ENCODE data around the gene PBRM1.

Gene PBRM1

DNA sequence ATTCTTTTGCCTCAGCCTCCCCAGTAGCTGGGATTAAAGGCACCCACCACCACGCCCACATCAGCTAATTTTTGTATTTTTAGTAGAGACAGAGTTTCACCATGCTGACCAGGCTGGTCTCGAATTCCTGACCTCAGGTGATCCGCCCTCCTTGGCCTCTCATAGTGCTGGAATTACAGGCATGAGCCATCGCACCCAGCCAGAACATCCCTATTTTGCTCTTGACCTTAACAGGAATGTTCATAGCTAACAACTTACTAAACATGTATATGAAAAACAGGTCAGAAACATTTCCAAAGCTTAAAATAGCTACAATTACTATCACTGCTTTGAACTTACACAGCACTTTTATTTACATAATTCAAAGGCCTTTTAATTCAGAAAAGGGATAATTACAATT, 115.6 kb downstream of the PBRM1 start:
- no peak for DNase-seq

DNA sequence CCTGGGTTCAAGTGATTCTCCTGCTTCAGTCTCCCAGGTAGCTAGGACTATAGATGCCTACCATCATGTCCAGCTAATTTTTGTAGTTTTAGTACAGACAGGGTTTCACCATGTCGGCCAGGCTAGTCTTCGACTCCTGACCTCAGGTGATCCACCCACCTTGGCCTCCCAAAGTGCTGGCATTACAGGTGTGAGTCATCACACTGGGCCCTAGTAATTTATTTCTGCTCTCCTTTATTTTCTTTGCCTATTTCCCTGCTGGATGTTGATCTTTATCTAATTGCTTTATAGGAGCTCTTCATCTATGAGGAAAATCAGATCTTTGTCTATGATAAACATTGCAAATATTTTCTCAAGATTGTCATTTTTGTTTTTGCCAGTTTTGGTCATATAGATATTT, 117.6 kb downstream of the PBRM1 start:
- no peak for DNase-seq

GRCh38 chr3:52563984-52564383, 121.7 kb downstream of the PBRM1 start:
- DNase-seq = no peak

DNA sequence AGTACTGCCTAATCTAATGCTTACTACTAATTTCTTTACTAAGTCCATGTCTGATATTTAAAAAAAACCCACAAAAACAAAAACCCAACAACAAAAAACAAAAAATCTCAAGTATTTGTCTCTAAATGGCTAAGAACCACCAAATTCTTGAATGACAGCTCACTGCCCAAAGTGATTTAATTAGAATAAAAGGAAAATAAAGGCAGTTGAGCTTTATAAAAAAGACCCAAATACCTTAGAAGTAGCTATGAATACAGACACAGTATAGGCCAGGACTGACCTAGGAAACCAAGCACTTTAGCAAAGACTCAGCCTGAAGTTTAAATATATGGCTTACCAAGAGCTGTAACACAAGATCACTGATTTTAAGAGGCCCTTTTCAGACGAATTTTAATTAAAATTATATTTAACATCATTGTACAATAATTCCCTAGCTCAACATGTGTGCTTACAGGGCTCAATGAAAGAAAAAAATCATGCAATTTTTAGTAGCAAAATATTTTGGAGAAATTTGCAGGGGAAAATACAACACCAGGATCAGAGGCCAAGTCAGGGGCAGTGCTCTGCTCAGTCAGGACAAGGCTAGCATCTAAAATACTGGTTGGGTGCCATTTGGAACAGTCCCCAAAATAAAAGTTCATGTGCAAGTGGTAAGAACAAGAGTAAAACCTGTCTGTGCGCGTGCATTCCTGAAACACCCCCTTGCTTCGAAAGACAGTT, 124.5 kb downstream of the PBRM1 start:
- no peak for DNase-seq

DNA sequence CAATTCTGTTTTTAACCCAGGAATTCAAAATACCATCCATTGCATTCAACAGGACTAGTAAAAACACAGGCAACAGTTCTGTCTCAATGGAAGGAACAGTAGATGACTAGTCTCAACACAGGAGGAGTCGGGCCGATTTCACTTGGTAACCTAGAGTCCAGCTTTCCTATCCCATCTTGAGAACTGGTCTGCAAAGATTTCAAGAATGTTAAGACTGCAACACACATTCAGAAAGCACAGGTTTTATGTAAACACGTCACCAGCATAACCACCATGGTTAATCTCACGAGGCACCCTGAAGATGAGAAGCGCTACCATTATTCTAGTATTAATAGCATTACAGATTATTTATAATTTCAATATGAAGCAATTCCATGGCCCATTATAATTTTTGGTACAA, 127.3 kb downstream of the PBRM1 start:
- DNase-seq = no peak

DNA sequence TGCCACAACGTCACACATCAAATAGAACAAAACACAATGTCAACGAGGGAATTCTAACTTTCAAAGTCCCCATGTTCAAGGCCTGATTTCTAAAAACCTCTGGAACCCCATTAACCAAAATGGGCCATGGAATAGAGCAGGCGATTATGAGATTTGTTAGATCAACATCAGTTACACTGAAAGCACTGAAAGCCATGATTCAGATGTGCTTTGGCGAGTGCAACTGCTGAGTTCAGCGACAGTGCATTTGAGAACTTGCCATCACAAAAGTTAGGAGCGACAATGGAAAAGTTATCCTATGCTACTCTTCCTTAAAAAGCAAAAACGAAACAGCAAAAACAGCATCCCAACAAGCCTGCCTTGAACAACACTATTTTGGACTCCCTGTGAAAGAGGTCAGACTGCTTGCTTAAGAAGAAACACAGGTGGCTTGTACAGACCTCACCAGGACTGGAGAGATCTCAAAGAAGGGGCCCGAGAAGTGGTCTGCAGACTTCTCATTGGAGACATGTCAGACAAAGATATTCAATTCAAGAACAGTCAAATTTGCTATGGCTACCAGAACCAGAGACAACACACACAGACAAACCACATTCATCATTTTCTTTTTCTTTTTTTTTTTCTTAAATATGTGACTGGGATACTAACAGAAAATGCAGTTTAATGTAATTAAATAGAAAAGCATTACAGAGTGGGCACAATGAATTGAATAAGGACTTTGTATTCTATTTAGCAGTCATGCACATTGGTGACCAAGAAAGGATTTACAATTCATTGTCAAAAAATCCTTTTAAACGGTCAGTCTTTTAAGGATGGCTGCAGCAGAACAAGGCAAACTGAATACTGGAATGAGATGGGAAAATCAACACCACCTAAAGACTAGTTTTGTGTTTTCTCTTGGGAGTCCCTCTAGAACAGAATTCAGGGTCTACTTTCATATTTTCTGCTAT, 128.4 kb downstream of the PBRM1 start:
- no peak for DNase-seq

GRCh38 chr3:52555056-52555455, 130.7 kb downstream of the PBRM1 start:
- DNase-seq = peak in 1 of 3 experiments; percentile 29

DNA sequence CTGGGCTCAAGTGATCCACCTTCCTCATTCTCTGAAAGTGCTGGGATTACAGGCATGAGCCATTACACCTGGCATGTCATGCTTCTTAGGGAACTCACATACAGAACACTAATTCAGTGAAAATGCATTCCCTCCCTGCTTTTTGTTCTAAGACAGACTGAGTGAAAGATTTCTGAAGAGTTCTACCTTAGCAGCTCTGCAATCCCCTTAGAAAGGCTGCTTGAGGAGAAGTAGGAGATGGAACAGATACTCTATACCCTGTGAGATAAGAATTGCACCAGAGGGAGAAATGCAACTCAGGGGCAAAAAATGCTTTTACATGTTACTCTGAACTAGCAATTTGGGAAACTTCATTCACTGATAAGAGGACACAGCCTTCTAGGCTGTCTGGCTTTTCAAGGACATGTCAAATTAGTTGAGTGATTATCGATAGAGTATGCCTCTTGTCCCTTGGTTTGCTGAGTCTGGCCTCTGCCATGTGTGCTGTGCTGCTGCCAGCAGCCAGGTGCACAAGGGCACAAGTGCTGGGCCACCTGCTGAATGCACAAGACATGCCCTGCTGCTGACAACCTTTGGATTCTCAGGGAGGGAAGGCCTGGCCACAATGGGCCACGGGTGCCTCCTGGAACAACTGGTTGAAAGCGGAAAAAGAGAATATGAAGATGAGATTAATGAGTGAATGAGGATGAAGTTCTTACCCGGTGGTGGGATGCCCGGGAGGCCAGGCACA, 131.5 kb downstream of the PBRM1 start:
- DNase-seq = peak in 1 of 3 experiments; percentile 33

DNA sequence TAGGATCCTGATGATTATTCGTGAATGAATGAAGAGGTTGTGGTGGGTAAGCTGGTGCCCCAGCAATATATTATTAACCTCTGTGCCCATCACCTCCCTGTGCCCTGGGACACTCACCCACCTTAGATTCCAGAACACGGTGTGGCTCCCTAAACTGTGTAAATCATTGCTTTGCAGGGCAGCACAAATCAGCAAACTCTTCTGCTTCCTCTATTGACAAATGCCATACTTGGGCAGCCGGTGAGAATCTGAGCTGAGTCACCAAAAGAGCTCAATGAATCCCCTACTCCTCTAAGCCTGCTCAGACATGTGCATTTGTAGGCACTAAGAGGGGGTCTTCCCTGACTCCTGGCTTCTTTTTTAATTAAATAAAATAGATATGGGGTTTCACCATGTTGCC, 133.6 kb downstream of the PBRM1 start:
- no peak for DNase-seq

DNA sequence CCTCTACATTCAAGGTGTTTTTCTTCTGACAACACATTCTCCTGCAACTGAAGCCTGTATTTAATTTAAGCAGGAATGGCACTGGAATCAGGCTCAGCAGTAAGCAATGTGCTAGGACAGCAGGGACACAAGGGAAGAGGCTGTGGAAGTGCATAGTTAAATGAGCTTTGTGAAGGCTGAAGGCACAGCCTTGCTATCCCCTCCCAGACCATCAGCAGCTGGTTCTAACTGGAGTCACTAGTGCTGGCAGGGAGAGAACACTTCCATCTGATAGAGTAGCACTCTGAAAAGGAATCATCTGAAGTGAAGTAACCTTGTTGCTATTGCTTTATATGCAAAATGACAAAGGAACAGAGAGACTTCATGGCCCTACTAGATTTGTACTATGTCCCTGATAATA, 134.6 kb downstream of the PBRM1 start:
- no peak for DNase-seq

DNA sequence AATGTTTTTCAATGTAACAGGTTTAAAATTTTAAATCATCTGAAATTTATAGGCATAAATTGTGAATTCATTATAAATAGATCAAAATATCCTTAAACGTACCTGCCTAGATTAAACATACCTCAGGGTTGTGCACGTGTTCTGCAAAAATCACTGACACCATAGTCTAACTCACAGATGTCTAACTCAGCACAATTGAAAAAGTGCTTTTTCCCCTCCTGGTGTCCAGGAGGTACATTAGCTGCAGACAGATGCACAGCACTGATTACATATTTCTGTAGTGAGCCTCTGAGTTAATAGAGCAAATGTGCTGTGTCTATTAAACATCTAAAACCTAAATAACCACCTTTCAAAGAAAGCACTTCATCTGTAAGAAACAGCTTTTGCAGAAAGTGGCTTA, 138.6 kb downstream of the PBRM1 start:
- DNase-seq = no peak

DNA sequence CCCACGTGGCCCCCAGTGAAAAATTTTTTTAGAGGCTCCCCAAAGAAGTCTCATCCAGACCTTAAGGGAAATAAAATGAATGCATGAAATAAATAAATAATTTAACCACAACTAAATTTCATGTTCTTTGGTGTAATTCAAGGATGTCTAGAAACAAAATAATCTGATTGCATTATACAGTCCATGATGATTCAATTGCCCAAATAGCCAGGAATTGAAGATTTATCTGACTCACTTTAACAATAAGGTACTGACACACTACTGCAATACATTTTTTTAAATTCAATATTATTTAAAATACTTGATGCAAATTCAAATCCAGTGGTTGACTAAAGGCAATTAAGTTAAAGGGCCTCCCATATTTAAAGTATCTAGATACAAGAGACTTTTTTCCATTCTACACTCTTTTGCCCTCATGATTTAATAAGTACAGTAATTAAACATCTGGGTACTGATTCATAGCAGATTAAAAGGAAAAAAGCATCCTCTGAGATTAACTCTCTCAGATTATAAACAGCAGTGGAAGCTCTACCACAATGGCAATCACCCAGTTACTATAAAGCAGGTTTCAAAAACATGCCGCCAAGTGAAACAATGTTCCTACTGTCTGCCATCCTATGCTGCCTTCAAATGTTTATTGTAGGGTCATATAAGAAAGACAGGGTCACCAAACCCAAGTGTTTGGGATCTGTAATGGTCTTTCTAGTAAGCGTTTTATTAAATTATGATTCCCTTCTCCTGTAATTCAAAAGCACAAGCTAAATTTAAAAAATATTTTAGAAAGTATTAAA, 139.4 kb downstream of the PBRM1 start:
- no peak for DNase-seq

DNA sequence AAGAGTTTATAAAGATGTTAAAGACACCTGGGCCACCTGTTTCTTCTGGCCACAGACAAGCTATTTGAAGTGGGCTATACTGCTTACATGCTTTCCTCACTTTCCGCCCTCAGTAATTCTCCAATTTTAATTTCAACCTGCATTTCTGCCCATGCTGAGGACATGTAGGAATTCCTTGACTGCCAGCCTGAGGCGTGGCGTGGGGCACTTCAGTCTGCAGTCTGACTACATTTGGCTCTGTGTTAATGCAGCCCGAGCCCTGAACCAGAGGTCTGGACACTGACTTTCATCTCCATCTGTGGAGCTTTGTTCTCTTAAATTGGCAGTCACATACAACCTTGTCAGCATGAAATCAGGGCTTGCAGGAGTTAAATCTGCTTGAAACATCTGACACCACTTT, 140.8 kb downstream of the PBRM1 start:
- no peak for DNase-seq

DNA sequence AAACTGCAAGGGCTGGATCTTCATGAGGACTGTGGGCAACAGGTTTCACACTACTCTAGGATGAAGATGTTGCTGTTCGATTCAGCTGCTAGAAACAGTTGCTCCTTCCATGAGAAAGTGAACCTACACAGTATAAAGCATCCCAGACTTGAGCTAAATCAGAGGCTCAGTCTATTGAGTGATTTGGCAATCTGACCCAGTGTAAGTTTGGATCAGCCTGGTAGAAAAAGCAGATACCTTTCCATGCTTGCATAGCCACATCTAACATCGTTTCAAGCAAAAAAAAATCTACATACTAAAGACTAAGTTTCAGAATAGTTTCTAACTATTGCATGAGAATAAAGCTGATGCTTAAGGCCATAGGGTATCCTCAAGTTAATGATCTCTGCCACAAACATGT, 144.7 kb downstream of the PBRM1 start:
- DNase-seq = no peak

DNA sequence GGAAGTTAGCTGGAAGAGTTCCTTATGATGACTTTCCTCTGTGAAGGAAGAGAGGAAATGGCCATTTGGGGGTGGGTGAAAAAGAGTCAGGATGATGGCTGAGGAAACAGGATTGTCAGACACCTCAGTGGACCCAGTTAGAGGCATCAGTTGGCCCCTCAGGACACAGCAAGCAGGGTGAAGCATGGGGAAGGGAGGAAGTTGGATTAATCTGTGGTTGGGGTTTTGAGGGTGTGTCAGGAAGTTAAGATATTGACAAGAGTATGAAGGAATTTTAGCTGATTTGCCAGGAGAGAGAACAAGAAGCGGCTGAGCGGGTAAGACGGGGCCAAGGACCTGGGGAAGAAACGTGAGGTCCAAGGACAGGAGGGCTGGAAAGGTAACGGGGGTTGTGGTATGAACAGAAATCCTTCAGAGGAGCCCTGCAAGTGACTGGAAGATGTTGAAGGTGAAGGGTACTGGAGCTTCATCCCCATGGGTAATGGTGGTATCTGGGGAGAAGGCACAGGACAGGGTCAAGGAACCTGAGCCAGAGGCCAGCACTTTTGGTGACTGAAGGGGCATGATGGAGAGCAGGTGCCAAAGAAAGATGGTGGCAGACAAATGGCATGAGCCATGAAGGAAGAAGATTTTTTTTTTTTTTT, 146.6 kb downstream of the PBRM1 start:
- no peak for DNase-seq

- DNase-seq = no peak
Measured at GRCh38 chr3:52537726-52538421, 147.8 kb downstream of the PBRM1 start.

- no peak for DNase-seq
Measured at GRCh38 chr3:52537165-52537620, 148.5 kb downstream of the PBRM1 start.

- DNase-seq = peak; percentile 92 to 97 (median 93)
Measured at GRCh38 chr3:52536369-52537164, 149.1 kb downstream of the PBRM1 start, which contains the start of gene UQCC5. Gene UQCC5 (plus strand): TSS chr3:52536605. CDS start chr3:52536756, 151 bp downstream.

DNA sequence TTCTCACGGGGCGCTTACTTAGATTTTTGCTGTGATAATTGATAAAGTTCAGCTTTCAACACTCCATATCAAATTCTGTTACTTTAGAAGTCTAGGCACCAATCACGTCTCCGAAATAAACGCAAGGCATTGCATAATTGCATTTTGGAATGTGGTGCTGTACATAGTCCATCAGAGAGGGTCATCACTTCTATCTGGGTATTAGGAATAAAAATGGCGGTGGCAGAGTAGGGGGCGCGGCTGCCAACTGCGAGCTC, 149.7 kb downstream of the PBRM1 start:
- DNase-seq = no peak

GRCh38 chr3:52535411-52536111, 150.2 kb downstream of the PBRM1 start:
- no peak for DNase-seq
